CD14-positive monocyte (primary cell): ENCODE results near the gene AHR. TPM values are rescaled to one million over a fixed set of nuclear protein-coding genes. Genes with fewer than 3 reads are reported as not detected.

Experiments used
- DNase-seq, 3 donors: peaks; one replicate each; pipeline ENCODE4 v3.0.0-alpha.2; 2011 to 2022
- H2AFZ ChIP-seq: 2 replicates; pipeline ENCODE4 v1.6.0; 2012; ENCODE audit warnings: mild to moderate bottlenecking, low read depth, low read length, inconsistent platforms; ENCODE audit not compliant: insufficient read depth, poor library complexity, severe bottlenecking
- H3K27ac ChIP-seq, 2 donors: 1 replicate in 1 of 2; 2 replicates in 1 of 2; pipeline ENCODE4 v1.5.1; 2012 to 2013; ENCODE audit warnings: low read length in 2 of 2, control low read depth in 1 of 2, inconsistent platforms in 1 of 2, low read depth in 1 of 2, mild to moderate bottlenecking in 1 of 2
- H3K27me3 ChIP-seq, 2 donors: one replicate each; pipeline versions ENCODE4 v1.6.0 to v1.6.1; 2011 to 2013; ENCODE audit warnings: low read length in 2 of 2; ENCODE audit not compliant: control insufficient read depth in 2 of 2, insufficient read depth in 2 of 2
- H3K36me3 ChIP-seq, 2 donors: replicated peaks in 1 of 2; 1 replicate in 1 of 2; 2 replicates in 1 of 2; pipeline versions ENCODE4 v1.5.1 to v1.6.1; 2012 to 2013; ENCODE audit warnings: low read length in 2 of 2, control low read depth in 1 of 2, inconsistent platforms in 1 of 2, mild to moderate bottlenecking in 1 of 2; ENCODE audit not compliant: insufficient read depth in 2 of 2, control insufficient read depth in 1 of 2
- H3K4me1 ChIP-seq, 2 donors: 1 replicate in 1 of 2; 2 replicates in 1 of 2; pipeline versions ENCODE4 v1.5.1 to v1.6.1; 2012 to 2013; ENCODE audit warnings: low read length in 2 of 2, control low read depth in 1 of 2, inconsistent platforms in 1 of 2, mild to moderate bottlenecking in 1 of 2, moderate library complexity in 1 of 2; ENCODE audit not compliant: insufficient read depth in 2 of 2, control insufficient read depth in 1 of 2
- H3K4me2 ChIP-seq: replicated peaks from 2 replicates; pipeline ENCODE3; 2012; ENCODE audit warnings: low read length, moderate library complexity, mild to moderate bottlenecking; ENCODE audit not compliant: poor library complexity, severe bottlenecking; ENCODE audit errors: extremely low read depth
- H3K4me3 ChIP-seq, 3 experiments: fragments of 200-600 bp in 1 of 3; sonication (generic) in 1 of 3; replicated peaks in 1 of 3; 1 replicate in 2 of 3; 2 replicates in 1 of 3; pipeline ENCODE4 v1.5.1; 2011 to 2013; ENCODE audit warnings: low read length in 3 of 3, mild to moderate bottlenecking in 3 of 3, control low read depth in 2 of 3, low read depth in 2 of 3, inconsistent platforms in 1 of 3, moderate library complexity in 1 of 3
- H3K79me2 ChIP-seq: 2 replicates; pipeline ENCODE4 v1.6.0; 2012; ENCODE audit warnings: mild to moderate bottlenecking, control low read depth, inconsistent platforms, low read length, moderate library complexity; ENCODE audit not compliant: insufficient read depth
- H3K9ac ChIP-seq: 2 replicates; pipeline ENCODE4 v1.6.0; 2017; ENCODE audit warnings: low read length, mild to moderate bottlenecking; ENCODE audit not compliant: insufficient read depth, poor library complexity, severe bottlenecking
- H3K9me3 ChIP-seq, 2 donors: replicated peaks in 1 of 2; 1 replicate in 1 of 2; 2 replicates in 1 of 2; pipeline versions ENCODE4 v1.5.1 to v1.6.1; 2012 to 2013; ENCODE audit warnings: low read length in 2 of 2, control low read depth in 1 of 2; ENCODE audit not compliant: control insufficient read depth in 1 of 2, insufficient read depth in 1 of 2
- H4K20me1 ChIP-seq: 2 replicates; pipeline ENCODE4 v1.6.0; 2012; ENCODE audit warnings: mild to moderate bottlenecking, low read length, control low read depth, moderate library complexity; ENCODE audit not compliant: insufficient read depth
- H3K27ac Mint-ChIP-seq, 7 donors: one replicate each; pipeline ENCODE4 v1.8.0; 2020; ENCODE audit warnings: mild to moderate bottlenecking in 7 of 7, mixed read lengths in 7 of 7, moderate library complexity in 6 of 7, inconsistent platforms in 2 of 7
- H3K27me3 Mint-ChIP-seq, 3 donors: one replicate each; pipeline ENCODE4 v1.8.0; 2021 to 2022; ENCODE audit warnings: low read depth in 3 of 3, mild to moderate bottlenecking in 3 of 3, mixed read lengths in 3 of 3, moderate library complexity in 3 of 3, inconsistent platforms in 1 of 3
- H3K36me3 Mint-ChIP-seq, 2 donors: one replicate each; pipeline ENCODE4 v1.8.0; 2020; ENCODE audit warnings: mixed read lengths in 2 of 2, inconsistent platforms in 1 of 2, mild to moderate bottlenecking in 1 of 2
- H3K4me1 Mint-ChIP-seq: one replicate; pipeline ENCODE4 v1.8.0; 2020; ENCODE audit warnings: mild to moderate bottlenecking, mixed read lengths
- H3K4me3 Mint-ChIP-seq, 2 donors: one replicate each; pipeline ENCODE4 v1.8.0; 2020; ENCODE audit warnings: mild to moderate bottlenecking in 2 of 2, mixed read lengths in 2 of 2, moderate library complexity in 1 of 2
- H3K9me3 Mint-ChIP-seq, 7 donors: one replicate each; pipeline ENCODE4 v1.8.0; 2020 to 2022; ENCODE audit warnings: mixed read lengths in 7 of 7, mild to moderate bottlenecking in 6 of 7, moderate library complexity in 6 of 7, inconsistent platforms in 2 of 7
- CTCF ChIP-seq: fragments of 200-600 bp; IDR thresholded peaks from one replicate; pipeline ENCODE4 v1.8.0; 2022; ENCODE audit warnings: antibody characterized with exemption, mild to moderate bottlenecking
- WGBS: methylation state at CpG from one replicate; pipeline ENCODE4 v1.1.5; 2013; ENCODE audit warnings: missing lambda C conversion rate; ENCODE audit not compliant: insufficient coverage; 5-methylcytosine and 5-hydroxymethylcytosine counted together
- intact Hi-C, 2 donors: fragments of 100-400 bp; cut with micrococcal nuclease; formaldehyde crosslinking; loops; one replicate each; pipeline versions ENCODE4 v1.15.0 to v1.15.1; 2023
- polyA plus RNA-seq, 3 donors: library from polyadenylated mRNA; depleted of rRNA in 1 of 3; unstranded in 2 of 3; stranded (reverse) in 1 of 3; fragments of 300-500 nt in 2 of 3; fragments of >200 nt in 1 of 3; fragmentation: Illumina TruSeq in 2 of 3; gene quantifications; 1 replicate in 2 of 3; 2 replicates in 1 of 3; pipeline ENCODE4 v1.2.3, GENCODE V29; 2012 to 2021

AHR gene
- polyA plus RNA-seq, 3 donors: 42.4 to 56.6 (median 54.1) TPM

GRCh38 chr7:17371671-17372524 is 73.4 kb downstream of the AHR start:
- H3K9me3 Mint-ChIP-seq: peaks cover 0 to 2% (median 0%) of the 10 kb centered on the region in 7 donors
- intact Hi-C loops: loop anchor here (5.0 kb wide), 1 partner anchor 35 kb away; no protein-coding TSS in a partner anchor
- H3K4me2 ChIP-seq: no peak overlapping the region

GRCh38 chr7:17374157-17374556 is 75.7 kb downstream of the AHR start:
- H3K27ac Mint-ChIP-seq: no peak overlapping the region
- H3K27me3 Mint-ChIP-seq: no peaks in the 10 kb centered on the region
- H3K9ac ChIP-seq: no peak overlapping the region
- DNase-seq: no peak
- H2AFZ ChIP-seq: no peak overlapping the region
- no peaks in the 10 kb centered on the region for H3K36me3 ChIP-seq
- H3K4me1 ChIP-seq: peaks cover 25 to 33% of the 10 kb centered on the region in 2 donors
- no peak overlapping the region for H3K4me3 Mint-ChIP-seq
- no peak overlapping the region for H3K27ac ChIP-seq
- intact Hi-C loops: loop anchor here (5.0 kb wide), 1 partner anchor 33 kb away; no protein-coding TSS in a partner anchor
- H3K9me3 Mint-ChIP-seq: peaks cover 0 to 2% (median 0%) of the 10 kb centered on the region in 7 donors
- H3K4me3 ChIP-seq: no peak overlapping the region
- H4K20me1 ChIP-seq: no peaks in the 10 kb centered on the region
- no peak overlapping the region for H3K4me2 ChIP-seq
- no peaks in the 10 kb centered on the region for H3K27me3 ChIP-seq
- H3K9me3 ChIP-seq: no peaks in the 10 kb centered on the region
- peaks cover 31% of the 10 kb centered on the region for H3K4me1 Mint-ChIP-seq
- 100% methylated on average over 2 of the region's 4 CpGs for WGBS
- H3K36me3 Mint-ChIP-seq: peaks cover 0 to 3% of the 10 kb centered on the region in 2 donors
- no peaks in the 10 kb centered on the region for H3K79me2 ChIP-seq
- no peak for TF ChIP-seq CTCF

More at GRCh38 chr7:17371671-17372524, 73.4 kb downstream of the AHR start:
- peak; percentile 44 to 73 (median 66) for DNase-seq
- Histone ChIP-seq H3K27me3 (no peaks in the 10 kb centered on the region), H3K36me3 (no peaks in the 10 kb centered on the region), H2AFZ (no peak overlapping the region), H3K27ac (peak overlapping the region in 1 of 2 donors; percentile 92), H3K4me1 (peaks cover 32 to 38% of the 10 kb centered on the region in 2 donors), H3K9ac (no peak overlapping the region), H4K20me1 (no peaks in the 10 kb centered on the region), H3K4me3 (no peak overlapping the region), H3K9me3 (no peaks in the 10 kb centered on the region), H3K79me2 (no peaks in the 10 kb centered on the region)
- H3K27me3 Mint-ChIP-seq: no peaks in the 10 kb centered on the region
- H3K27ac Mint-ChIP-seq: peak overlapping the region; percentile 34 to 99 (median 77)
- 100% methylated on average over 1 of the region's 3 CpGs for WGBS
- peaks cover 0 to 4% of the 10 kb centered on the region in 2 donors for H3K36me3 Mint-ChIP-seq
- H3K4me1 Mint-ChIP-seq: peaks cover 39% of the 10 kb centered on the region
- no peak overlapping the region for H3K4me3 Mint-ChIP-seq
- TF ChIP-seq CTCF: no peak
